ENCODE data around the gene PCGF3.
"Not testable (repeated sequence)": the region's sequence is repeated elsewhere in the genome, so short reads cannot be mapped to it uniquely, and the experiment has no call there.

Gene PCGF3

GRCh38 chr4:730511-730910 is 24.9 kb downstream of the PCGF3 start:
- no peak overlapping the region for H2AFZ ChIP-seq (ENCODE audit: low read depth, low read length, severe bottlenecking)
- H3K9ac ChIP-seq (ENCODE audit: low read length) = no peak overlapping the region
- H3K27ac ChIP-seq (ENCODE audit: low read depth, low read length) = no peak overlapping the region
- no peaks in the 10 kb centered on the region for H3F3A ChIP-seq (ENCODE audit: insufficient read depth)
- no peak overlapping the region for H3K4me3 ChIP-seq (ENCODE audit: insufficient read depth, low read length, poor library complexity, severe bottlenecking)
- H3K27me3 ChIP-seq (ENCODE audit: low read length) = no peaks in the 10 kb centered on the region
- H3K4me2 ChIP-seq (ENCODE audit: low read depth, low read length, poor library complexity, severe bottlenecking) = no peak overlapping the region
- no peaks in the 10 kb centered on the region for H3K9me2 ChIP-seq (replicated peaks; ENCODE audit: insufficient read depth, low read length)
- H4K20me1 ChIP-seq (ENCODE audit: low read depth, low read length) = no peaks in the 10 kb centered on the region; the same call in 1 of the 2 replicates
- no peaks in the 10 kb centered on the region for H3K36me3 ChIP-seq (ENCODE audit: low read length)
- no peaks in the 10 kb centered on the region for H3K9me3 ChIP-seq (ENCODE audit: insufficient read depth, low read length)
- H3K79me2 ChIP-seq (ENCODE audit: insufficient read depth, low read length) = peaks cover 27% of the 10 kb centered on the region
- TF ChIP-seq CTCF (IDR thresholded peaks at IDR 0.05; ENCODE audit: insufficient read depth, low read length, poor library complexity, severe bottlenecking) (no peak), EZH2phosphoT487 (conservative IDR thresholded peaks at IDR 0.05; ENCODE audit: low read length) (no peak)

- not testable (repeated sequence) for H3K36me3 ChIP-seq (ENCODE audit: low read length); H3F3A ChIP-seq (ENCODE audit: insufficient read depth); H3K27me3 ChIP-seq (ENCODE audit: low read length); H3K4me3 ChIP-seq (ENCODE audit: insufficient read depth, low read length, poor library complexity, severe bottlenecking); H3K9me3 ChIP-seq (ENCODE audit: insufficient read depth, low read length); H3K4me2 ChIP-seq (ENCODE audit: low read depth, low read length, poor library complexity, severe bottlenecking); H3K27ac ChIP-seq (ENCODE audit: low read depth, low read length); H3K9me2 ChIP-seq (replicated peaks; ENCODE audit: insufficient read depth, low read length); H3K9ac ChIP-seq (ENCODE audit: low read length); H2AFZ ChIP-seq (ENCODE audit: low read depth, low read length, severe bottlenecking); H4K20me1 ChIP-seq (ENCODE audit: low read depth, low read length)
- H3K79me2 ChIP-seq (ENCODE audit: insufficient read depth, low read length) = peaks cover 21% of the 10 kb centered on the region
Observed at GRCh38 chr4:730946-731904, 25.6 kb downstream of the PCGF3 start.

- H4K20me1 ChIP-seq (ENCODE audit: low read depth, low read length); H3K9ac ChIP-seq (ENCODE audit: low read length); H3K9me3 ChIP-seq (ENCODE audit: insufficient read depth, low read length); H3K27ac ChIP-seq (ENCODE audit: low read depth, low read length); H3K4me3 ChIP-seq (ENCODE audit: insufficient read depth, low read length, poor library complexity, severe bottlenecking); H3K4me2 ChIP-seq (ENCODE audit: low read depth, low read length, poor library complexity, severe bottlenecking); H2AFZ ChIP-seq (ENCODE audit: low read depth, low read length, severe bottlenecking); H3K27me3 ChIP-seq (ENCODE audit: low read length); H3F3A ChIP-seq (ENCODE audit: insufficient read depth); H3K9me2 ChIP-seq (replicated peaks; ENCODE audit: insufficient read depth, low read length); H3K36me3 ChIP-seq (ENCODE audit: low read length): not testable (repeated sequence)
- peaks cover 15% of the 10 kb centered on the region for H3K79me2 ChIP-seq (ENCODE audit: insufficient read depth, low read length)
Observed at GRCh38 chr4:731954-732353, 26.3 kb downstream of the PCGF3 start.

GRCh38 chr4:732486-732885 is 26.9 kb downstream of the PCGF3 start:
- Histone ChIP-seq H2AFZ (ENCODE audit: low read depth, low read length, severe bottlenecking) (no peak overlapping the region), H3K4me2 (ENCODE audit: low read depth, low read length, poor library complexity, severe bottlenecking) (no peak overlapping the region), H3K27me3 (ENCODE audit: low read length) (no peaks in the 10 kb centered on the region), H3K9me3 (ENCODE audit: insufficient read depth, low read length) (no peaks in the 10 kb centered on the region), H3F3A (ENCODE audit: insufficient read depth) (no peaks in the 10 kb centered on the region), H3K9me2 (replicated peaks; ENCODE audit: insufficient read depth, low read length) (no peaks in the 10 kb centered on the region), H3K9ac (ENCODE audit: low read length) (no peak overlapping the region), H3K79me2 (ENCODE audit: insufficient read depth, low read length) (peaks cover 10% of the 10 kb centered on the region), H3K4me3 (ENCODE audit: insufficient read depth, low read length, poor library complexity, severe bottlenecking) (no peak overlapping the region), H3K27ac (ENCODE audit: low read depth, low read length) (no peak overlapping the region), H4K20me1 (ENCODE audit: low read depth, low read length) (no peaks in the 10 kb centered on the region; the same call in 1 of the 2 replicates), H3K36me3 (ENCODE audit: low read length) (no peaks in the 10 kb centered on the region)
- no peak for TF ChIP-seq CTCF (IDR thresholded peaks at IDR 0.05; ENCODE audit: insufficient read depth, low read length, poor library complexity, severe bottlenecking)
- no peak for TF ChIP-seq EZH2phosphoT487 (conservative IDR thresholded peaks at IDR 0.05; ENCODE audit: low read length)
